Psoas muscle (tissue), 8 donors: ENCODE results near the gene PDE4D. TPM values are rescaled to one million over a fixed set of nuclear protein-coding genes. Genes with fewer than 3 reads are reported as not detected.

Experiments used
- ATAC-seq, 4 donors: fragments of 200-7000 bp; cut with Tn5 transposase; one replicate each; pipeline ENCODE4 v1.9.1; 2020; ENCODE audit warnings: moderate library complexity in 3 of 4, mild to moderate bottlenecking in 2 of 4
- DNase-seq, 2 donors: peaks; one replicate each; pipeline ENCODE4 v3.0.0-alpha.2; 2020
- H3K27ac ChIP-seq: fragments of 200-600 bp; one replicate; pipeline ENCODE4 v1.8.0; 2022
- H3K27me3 ChIP-seq, 3 donors: fragments of 200-600 bp in 1 of 3; one replicate each; pipeline versions ENCODE4 v1.6.1 to v1.8.0; 2013 to 2022; ENCODE audit warnings: low read length in 2 of 3, mild to moderate bottlenecking in 2 of 3, moderate library complexity in 1 of 3; ENCODE audit not compliant: insufficient read depth in 3 of 3
- H3K36me3 ChIP-seq, 2 donors: fragments of 200-600 bp in 1 of 2; one replicate each; pipeline versions ENCODE4 v1.6.1 to v1.8.0; 2013 to 2022; ENCODE audit warnings: low read depth in 1 of 2, mild to moderate bottlenecking in 1 of 2, moderate library complexity in 1 of 2; ENCODE audit not compliant: insufficient read depth in 1 of 2
- H3K4me1 ChIP-seq: fragments of 200-600 bp; one replicate; pipeline ENCODE4 v1.8.0; 2022
- H3K4me3 ChIP-seq: fragments of 200-600 bp; one replicate; pipeline ENCODE4 v1.8.0; 2022; ENCODE audit warnings: mild to moderate bottlenecking
- H3K9me3 ChIP-seq: fragments of 200-600 bp; one replicate; pipeline ENCODE4 v1.8.0; 2022
- WGBS, 3 donors: extraction: QIAGEN DNeasy Blood & Tissue Kit; methylation state at CpG; one replicate each; pipeline versions ENCODE4 v1.1.6 to v1.1.7; 2013; 5-methylcytosine and 5-hydroxymethylcytosine counted together
- intact Hi-C, 2 donors: fragments of 100-400 bp; cut with DNase I; formaldehyde crosslinking; loops; one replicate each; pipeline versions ENCODE4 v1.11.0 to v1.14.2; 2022
- polyA plus RNA-seq, 3 donors: library from polyadenylated mRNA; stranded (reverse); fragments of 200-250 nt; gene quantifications; one replicate each; pipeline ENCODE4 v1.2.3, GENCODE V29; 2013
- total RNA-seq, 4 donors: library from RNA; stranded (reverse); fragmentation: NEBNext Ultra II Directional in 2 of 4; extraction: Animal tissue kit (Norgen Biotek cat#: 25700) in 2 of 4; gene quantifications; one replicate each; pipeline versions ENCODE4 v1.2.1 to v1.2.4, GENCODE V29; 2021 to 2023
- TF ChIP-seq, protein P1 (sequence below): fragments of 200-600 bp; IDR thresholded peaks from one replicate; pipeline ENCODE4 v1.8.0; 2022; ENCODE audit warnings: antibody characterized with exemption
- donor health status: healthy with polysubstance abuse.
- donor health status: DM: no; HTN: no; CAD: no; lungs with moderate emphysema.
- donor health status: Bipolar disorder and iron deficiency.
- donor health status: healthy.
- donor health status: DM: yes; HTN: yes; CAD: no.
- donor health status: DM: no; HTN: no; CAD: no.
- donor health status: DM: no; HTN: no; CAD: no.
- donor health status: DM: yes; HTN: yes; CAD: no.

PDE4D gene
- total and polyA plus RNA-seq, 7 donors, result 42.6 to 283 (median 88.7) TPM

DNA sequence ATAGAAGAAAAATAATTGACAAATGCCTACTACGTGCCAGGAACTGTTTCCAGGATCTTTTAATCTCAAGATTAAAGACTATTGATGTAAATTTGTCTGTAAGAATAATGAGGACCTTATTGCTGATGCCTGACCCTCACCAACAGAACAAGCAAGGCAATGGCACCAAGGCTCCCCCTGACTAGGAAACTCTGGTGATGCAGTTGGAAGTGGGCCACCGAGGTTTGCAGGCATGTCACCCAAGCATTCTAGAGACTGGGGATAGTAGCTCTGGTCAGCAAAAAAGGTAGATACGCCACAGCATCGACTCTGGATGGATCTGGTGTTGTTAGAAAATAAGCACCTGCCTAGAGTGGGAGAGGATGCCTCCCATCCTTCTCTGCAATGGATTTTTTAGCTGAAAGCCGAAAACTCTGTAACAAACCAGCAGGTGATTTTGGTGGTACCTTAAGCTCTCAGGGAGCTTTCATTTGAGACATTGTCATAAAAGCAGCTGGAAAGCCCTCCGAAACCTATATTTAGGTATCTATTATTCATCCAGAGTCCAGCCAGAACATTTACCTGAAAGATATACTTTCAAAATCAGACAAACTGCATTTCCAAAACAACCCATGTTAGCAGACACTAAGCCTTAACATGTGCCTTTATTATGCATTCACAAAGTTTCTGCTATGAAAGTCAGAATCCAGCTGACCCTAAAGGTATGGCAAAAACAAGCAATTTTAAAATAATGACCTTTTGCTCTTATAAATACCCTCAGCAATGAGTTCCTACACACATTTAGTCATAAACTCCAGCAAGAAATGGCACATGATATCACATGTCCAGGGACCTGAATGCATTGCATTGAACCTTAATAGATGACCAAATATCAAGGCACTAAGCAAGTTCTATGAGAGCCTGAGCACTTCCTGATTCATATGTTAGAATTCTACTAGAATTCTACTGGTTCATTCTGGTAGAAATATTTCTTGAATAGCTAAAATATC, 308.4 kb downstream of the PDE4D start:
- intact Hi-C loops, result loop anchor here (2.0 to 5.0 kb wide), 4 partner anchors 42 to 76 kb away; no protein-coding TSS in a partner anchor
- H3K4me1 ChIP-seq, result peaks cover 31% of the 10 kb centered on the region
- 30 to 46% (median 39%) methylated on average over 6 of the region's 6 CpGs for WGBS, 3 donors
- ATAC-seq (peak; percentile 67 to 74 (median 68)), DNase-seq (peak; percentile 60 to 82)
- TF ChIP-seq, protein P1, sequence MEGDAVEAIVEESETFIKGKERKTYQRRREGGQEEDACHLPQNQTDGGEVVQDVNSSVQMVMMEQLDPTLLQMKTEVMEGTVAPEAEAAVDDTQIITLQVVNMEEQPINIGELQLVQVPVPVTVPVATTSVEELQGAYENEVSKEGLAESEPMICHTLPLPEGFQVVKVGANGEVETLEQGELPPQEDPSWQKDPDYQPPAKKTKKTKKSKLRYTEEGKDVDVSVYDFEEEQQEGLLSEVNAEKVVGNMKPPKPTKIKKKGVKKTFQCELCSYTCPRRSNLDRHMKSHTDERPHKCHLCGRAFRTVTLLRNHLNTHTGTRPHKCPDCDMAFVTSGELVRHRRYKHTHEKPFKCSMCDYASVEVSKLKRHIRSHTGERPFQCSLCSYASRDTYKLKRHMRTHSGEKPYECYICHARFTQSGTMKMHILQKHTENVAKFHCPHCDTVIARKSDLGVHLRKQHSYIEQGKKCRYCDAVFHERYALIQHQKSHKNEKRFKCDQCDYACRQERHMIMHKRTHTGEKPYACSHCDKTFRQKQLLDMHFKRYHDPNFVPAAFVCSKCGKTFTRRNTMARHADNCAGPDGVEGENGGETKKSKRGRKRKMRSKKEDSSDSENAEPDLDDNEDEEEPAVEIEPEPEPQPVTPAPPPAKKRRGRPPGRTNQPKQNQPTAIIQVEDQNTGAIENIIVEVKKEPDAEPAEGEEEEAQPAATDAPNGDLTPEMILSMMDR, result no peak
- no peaks in the 10 kb centered on the region for H3K36me3 ChIP-seq
- H3K27me3 ChIP-seq, result no peaks in the 10 kb centered on the region
- H3K27ac ChIP-seq, result peak overlapping the region; percentile 84
- peak overlapping the region; percentile 77 for H3K4me3 ChIP-seq
- H3K9me3 ChIP-seq, result no peaks in the 10 kb centered on the region

DNA sequence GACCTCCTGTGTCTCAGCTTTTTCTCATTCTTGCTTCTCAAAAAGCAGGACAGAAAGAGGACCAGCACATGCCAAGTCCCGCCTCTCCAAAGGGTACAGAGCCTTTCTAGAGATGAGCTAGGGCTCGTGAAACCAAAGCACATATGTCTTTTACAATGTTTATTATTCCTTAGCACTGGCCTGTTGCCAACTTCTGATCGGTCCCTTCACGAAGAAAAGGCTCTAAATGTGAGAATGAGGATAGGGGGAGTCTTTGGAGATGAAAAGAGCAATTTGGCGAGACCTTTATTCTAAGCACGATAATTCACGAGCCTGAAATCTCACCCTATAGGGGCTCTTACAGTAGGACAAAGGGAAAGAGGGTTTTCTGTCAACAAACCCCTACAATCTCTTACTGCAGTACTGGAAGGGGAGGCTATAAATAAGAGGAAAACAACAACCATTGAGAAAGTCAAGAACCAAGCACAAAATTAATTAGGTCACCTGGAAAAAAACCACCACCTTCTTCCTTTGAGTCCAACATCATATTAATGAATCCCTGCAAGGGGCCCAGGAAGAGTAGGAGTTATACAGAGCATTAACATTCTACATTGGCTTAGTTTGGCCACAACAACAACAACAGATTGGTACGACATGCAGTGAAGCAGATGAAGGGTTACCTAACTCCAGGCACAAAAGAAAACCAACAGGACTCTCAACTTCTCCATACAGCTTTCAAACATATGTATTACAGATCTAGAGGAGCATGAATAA, 309.5 kb downstream of the PDE4D start:
- Histone ChIP-seq H3K4me1 (peaks cover 32% of the 10 kb centered on the region), H3K36me3 (no peaks in the 10 kb centered on the region), H3K4me3 (peak overlapping the region; percentile 77), H3K9me3 (no peaks in the 10 kb centered on the region), H3K27me3 (no peaks in the 10 kb centered on the region), H3K27ac (peak overlapping the region; percentile 84)
- ATAC-seq, result no peak
- no peak for DNase-seq
- intact Hi-C loops, result loop anchor here (2.0 to 5.0 kb wide), 3 partner anchors 41 to 77 kb away; no protein-coding TSS in a partner anchor
- TF ChIP-seq, protein P1, result no peak
- WGBS, 3 donors, result 32 to 55% (median 41%) methylated on average over 8 of the region's 8 CpGs

DNA sequence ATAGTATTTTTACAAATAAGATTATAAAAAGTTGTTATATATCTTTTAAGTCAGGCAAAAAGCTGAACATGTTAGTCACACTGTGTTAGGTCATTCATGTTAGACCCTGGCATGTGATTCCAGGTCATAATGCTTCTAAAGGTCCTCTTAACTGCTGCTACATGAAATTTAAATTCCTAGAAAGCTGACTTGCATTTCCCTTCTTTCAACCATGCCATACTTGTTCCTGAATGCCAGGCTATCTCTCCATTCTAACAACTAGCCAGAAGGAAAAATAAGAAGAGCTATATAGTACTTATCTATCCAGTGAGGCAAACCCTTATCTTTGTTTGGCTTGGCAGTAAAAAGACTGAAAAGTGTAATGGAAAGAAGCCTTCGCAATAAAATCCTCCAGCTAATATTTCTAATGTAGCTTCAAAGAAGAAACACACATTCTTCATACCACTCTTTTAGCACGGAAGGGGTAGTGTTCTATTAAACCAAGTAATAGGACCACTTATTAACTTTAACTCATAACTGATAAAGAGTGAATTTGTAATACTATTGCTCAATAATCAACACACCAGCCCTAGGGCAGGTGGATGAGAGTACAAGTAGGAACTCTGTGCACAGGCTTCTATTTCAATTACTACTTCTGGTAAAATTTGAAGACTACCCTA, 310.2 kb downstream of the PDE4D start:
- Histone ChIP-seq H3K36me3 (no peaks in the 10 kb centered on the region), H3K4me1 (peaks cover 36% of the 10 kb centered on the region), H3K4me3 (peak overlapping the region; percentile 77), H3K27me3 (no peaks in the 10 kb centered on the region), H3K27ac (peak overlapping the region; percentile 84), H3K9me3 (no peaks in the 10 kb centered on the region)
- intact Hi-C loops, result loop anchor here in 1 of 2 donors (5.0 kb wide), 1 partner anchor 41 kb away; no protein-coding TSS in a partner anchor
- TF ChIP-seq, protein P1, result no peak
- no peak for DNase-seq
- WGBS, 3 donors, result 42 to 65% (median 56%) methylated on average over 2 of the region's 2 CpGs
- ATAC-seq, result no peak

DNA sequence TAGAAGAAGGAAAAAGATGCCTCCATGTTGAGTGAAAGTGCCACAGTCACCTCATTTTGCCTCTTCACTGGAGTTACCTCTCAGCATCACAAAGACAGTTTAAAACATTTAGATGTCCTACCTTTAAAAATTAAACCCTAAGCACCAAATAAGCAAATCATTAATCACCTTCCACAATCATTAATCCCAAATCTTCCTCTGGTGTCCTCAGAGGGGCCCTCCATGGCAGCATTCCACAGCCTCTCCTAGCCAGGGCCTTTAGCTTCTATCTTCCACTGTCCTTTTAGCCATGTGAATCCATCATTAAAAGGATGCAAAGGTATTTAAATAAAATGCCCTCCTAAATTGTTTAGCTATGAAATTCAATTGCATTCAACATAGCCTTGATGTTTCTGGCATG, 310.8 kb downstream of the PDE4D start:
- H3K9me3 ChIP-seq, result no peaks in the 10 kb centered on the region
- DNase-seq, result no peak
- intact Hi-C loops, result loop anchor here in 1 of 2 donors (5.0 kb wide), 1 partner anchor 40 kb away; no protein-coding TSS in a partner anchor
- H3K4me3 ChIP-seq, result peak overlapping the region; percentile 77
- H3K4me1 ChIP-seq, result peaks cover 38% of the 10 kb centered on the region
- TF ChIP-seq, protein P1, result no peak
- no peaks in the 10 kb centered on the region for H3K27me3 ChIP-seq
- no peaks in the 10 kb centered on the region for H3K36me3 ChIP-seq
- ATAC-seq, result no peak
- peak overlapping the region; percentile 84 for H3K27ac ChIP-seq
